Keratinocyte (primary cell): Measurements from ENCODE around the gene MTHFD1L. TPM values are rescaled to one million over a fixed set of nuclear protein-coding genes. Genes with fewer than 3 reads are reported as not detected.

Source experiments
- DNase-seq: peaks from one replicate; pipeline ENCODE4 v3.0.0-alpha.2; 2011; ENCODE audit warnings: low read depth, missing footprints, low spot score
- FAIRE-seq: peaks from 2 replicates; lab custom pipeline; 2011; peaks lifted over from hg19 to GRCh38; lab: Jason Lieb, UNC
- H2AFZ ChIP-seq: 2 replicates; pipeline ENCODE4 v1.6.0; 2012; ENCODE audit warnings: low read length, control low read depth, inconsistent platforms; ENCODE audit not compliant: control insufficient read depth
- H3K27ac ChIP-seq: 2 replicates; pipeline ENCODE4 v1.5.1; 2011; ENCODE audit warnings: low read length; ENCODE audit not compliant: control insufficient read depth, insufficient read depth
- H3K27me3 ChIP-seq: 3 replicates; pipeline ENCODE4 v1.6.0; 2011; ENCODE audit warnings: low read length; ENCODE audit not compliant: control insufficient read depth, insufficient read depth; ENCODE audit errors: extremely low read depth
- H3K36me3 ChIP-seq, 2 experiments: 2 replicates in 1 of 2; 3 replicates in 1 of 2; pipeline ENCODE4 v1.5.1; 2011; ENCODE audit warnings: low read length in 2 of 2, mild to moderate bottlenecking in 1 of 2; ENCODE audit not compliant: control insufficient read depth in 2 of 2, insufficient read depth in 2 of 2; ENCODE audit errors: extremely low read depth in 1 of 2
- H3K4me1 ChIP-seq: 3 replicates; pipeline ENCODE4 v1.5.1; 2011; ENCODE audit warnings: low read length; ENCODE audit not compliant: control insufficient read depth, insufficient read depth; ENCODE audit errors: extremely low read depth
- H3K4me2 ChIP-seq: 3 replicates; pipeline ENCODE4 v1.6.0; 2011; ENCODE audit warnings: low read depth, low read length; ENCODE audit not compliant: control insufficient read depth, insufficient read depth; ENCODE audit errors: extremely low read depth
- H3K4me3 ChIP-seq, 3 experiments: fragments of 200-600 bp in 1 of 3; sonication (generic) in 1 of 3; 2 replicates in 2 of 3; 3 replicates in 1 of 3; pipeline ENCODE4 v1.5.1; 2011 to 2016; ENCODE audit warnings: low read length in 3 of 3, mild to moderate bottlenecking in 3 of 3, control low read depth in 2 of 3, inconsistent platforms in 1 of 3, low read depth in 1 of 3, mixed read lengths in 1 of 3, mixed run types in 1 of 3, moderate library complexity in 1 of 3; ENCODE audit not compliant: control insufficient read depth in 2 of 3, insufficient read depth in 2 of 3; ENCODE audit errors: extremely low read depth in 1 of 3
- H3K79me2 ChIP-seq: 2 replicates; pipeline ENCODE4 v1.6.0; 2012; ENCODE audit warnings: low read length; ENCODE audit not compliant: control insufficient read depth, insufficient read depth
- H3K9ac ChIP-seq: 3 replicates; pipeline ENCODE4 v1.6.0; 2011; ENCODE audit warnings: low read length; ENCODE audit not compliant: control insufficient read depth, insufficient read depth; ENCODE audit errors: extremely low read depth
- H3K9me1 ChIP-seq: 3 replicates; pipeline ENCODE4 v1.6.0; 2011; ENCODE audit warnings: low read length; ENCODE audit not compliant: control insufficient read depth, insufficient read depth; ENCODE audit errors: extremely low read depth
- H3K9me3 ChIP-seq: 2 replicates; pipeline ENCODE4 v1.5.1; 2012; ENCODE audit warnings: low read depth, low read length; ENCODE audit not compliant: control insufficient read depth
- H4K20me1 ChIP-seq: 3 replicates; pipeline ENCODE4 v1.6.0; 2011; ENCODE audit warnings: low read length; ENCODE audit not compliant: control insufficient read depth, insufficient read depth; ENCODE audit errors: extremely low read depth
- CTCF ChIP-seq, 3 experiments: IDR thresholded peaks in 1 of 3; conservative IDR thresholded peaks in 1 of 3; optimal IDR thresholded peaks in 1 of 3; 2 replicates in 2 of 3; 3 replicates in 1 of 3; pipeline versions ENCODE3 to v1.5.1; 2011; ENCODE audit warnings: low read length in 3 of 3, mild to moderate bottlenecking in 3 of 3, moderate library complexity in 2 of 3, control low read depth in 1 of 3, inconsistent platforms in 1 of 3; ENCODE audit not compliant: insufficient read depth in 2 of 3; ENCODE audit errors: extremely low read depth in 1 of 3
- EZH2 ChIP-seq: IDR thresholded peaks from one replicate; pipeline ENCODE4 v1.6.1; 2012; ENCODE audit warnings: inconsistent platforms, mild to moderate bottlenecking, low read length, moderate library complexity
- dilution Hi-C: fragments of 300-500 bp; cut with MboI; formaldehyde crosslinking; loops from one replicate; pipeline ENCODE4 v1.7.0; 2020; ENCODE audit warnings: low sequenced_read_pairs; ENCODE audit not compliant: extremely low pct_ligation_motif_present
- polyA plus RNA-seq, 5 experiments: library from polyadenylated mRNA; depleted of rRNA in 3 of 5; stranded (reverse) in 3 of 5; stranded (forward) in 1 of 5; unstranded in 1 of 5; fragments of >200 nt; gene quantifications; 1 replicate in 1 of 5; 2 replicates in 3 of 5; 3 replicates in 1 of 5; pipeline versions ENCODE4 v1.2.1 to v1.2.3, GENCODE V29; 2011 to 2012; ENCODE audit warnings: missing spikeins in 2 of 5, low read depth in 1 of 5, low replicate concordance in 1 of 5

MTHFD1L gene
- polyA plus RNA-seq, 1 donor (not counting 4 experiments of a cell fraction or from before 2014, with no cell fraction given), result 38.0 TPM

- no peaks in the 10 kb centered on the region for H3K9me3 ChIP-seq
- H3K9ac ChIP-seq, result no peak overlapping the region
- no peak overlapping the region for H3K4me2 ChIP-seq
- no peak for TF ChIP-seq EZH2
- no peak for TF ChIP-seq CTCF (optimal IDR thresholded peaks at IDR 0.05 in 1 of 3, IDR thresholded peaks at IDR 0.05 in 1 of 3, conservative IDR thresholded peaks at IDR 0.05 in 1 of 3; ENCODE audit: extremely low read depth in 1 of 3, insufficient read depth in 2 of 3, low read length in 3 of 3)
- FAIRE-seq (no peak), DNase-seq (no peak)
- H3K27me3 ChIP-seq, result no peaks in the 10 kb centered on the region
- H3K4me3 ChIP-seq, result no peak overlapping the region
- no peaks in the 10 kb centered on the region for H3K9me1 ChIP-seq
- H3K36me3 ChIP-seq, result no peaks in the 10 kb centered on the region
- no peaks in the 10 kb centered on the region for H3K79me2 ChIP-seq
- H3K27ac ChIP-seq, result no peak overlapping the region
- dilution Hi-C loops, result no loop called here
- H2AFZ ChIP-seq, result no peak overlapping the region
- H4K20me1 ChIP-seq, result no peaks in the 10 kb centered on the region
- no peaks in the 10 kb centered on the region for H3K4me1 ChIP-seq
Observed at GRCh38 chr6:151109869-151110575, 244.5 kb downstream of the MTHFD1L start.

- Histone ChIP-seq H3K9me1 (no peaks in the 10 kb centered on the region), H3K79me2 (no peaks in the 10 kb centered on the region), H3K9ac (no peak overlapping the region), H3K4me1 (no peaks in the 10 kb centered on the region), H3K4me3 (no peak overlapping the region), H3K27me3 (no peaks in the 10 kb centered on the region), H3K4me2 (no peak overlapping the region), H2AFZ (no peak overlapping the region), H4K20me1 (no peaks in the 10 kb centered on the region), H3K27ac (no peak overlapping the region), H3K9me3 (no peaks in the 10 kb centered on the region), H3K36me3 (no peaks in the 10 kb centered on the region)
- no peak for DNase-seq
- no peak for TF ChIP-seq CTCF (optimal IDR thresholded peaks at IDR 0.05 in 1 of 3, IDR thresholded peaks at IDR 0.05 in 1 of 3, conservative IDR thresholded peaks at IDR 0.05 in 1 of 3; ENCODE audit: extremely low read depth in 1 of 3, insufficient read depth in 2 of 3, low read length in 3 of 3)
- no peak for FAIRE-seq
- dilution Hi-C loops, result no loop called here
Observed at GRCh38 chr6:151110576-151110905, 245.0 kb downstream of the MTHFD1L start.
